ENCODE measurements around the gene S100A7.

The S100A7 gene

DNA sequence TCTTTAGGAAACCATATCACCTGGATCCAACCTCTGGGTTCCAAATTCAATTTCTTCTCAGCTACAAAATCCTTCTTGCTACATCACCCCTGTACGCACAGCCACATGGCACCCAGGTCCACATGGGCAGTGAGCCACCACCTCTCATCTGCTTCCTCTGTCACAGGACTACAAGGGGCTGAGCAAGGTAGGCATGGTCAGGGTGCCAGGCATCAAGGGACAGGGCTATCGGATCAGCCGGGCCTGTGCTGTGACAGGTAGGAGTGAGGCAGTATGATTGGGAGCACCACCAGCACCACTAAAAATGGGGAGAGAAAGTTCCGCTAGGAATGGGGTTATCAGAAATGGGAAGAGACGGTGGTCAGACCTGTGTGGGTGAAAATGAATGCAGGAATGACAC is 45.9 kb upstream of the S100A7 start:
- Mint-ChIP-seq H3K4me1 (peaks cover 28% of the 10 kb centered on the region), H3K27ac (no peak overlapping the region), H3K27me3 (ENCODE audit: low read depth, poor library complexity) (peaks cover 14% of the 10 kb centered on the region), H3K4me3 (no peak overlapping the region), H3K36me3 (ENCODE audit: low read depth) (no peaks in the 10 kb centered on the region), H3K9me3 (no peaks in the 10 kb centered on the region)
- TF ChIP-seq, protein P1, sequence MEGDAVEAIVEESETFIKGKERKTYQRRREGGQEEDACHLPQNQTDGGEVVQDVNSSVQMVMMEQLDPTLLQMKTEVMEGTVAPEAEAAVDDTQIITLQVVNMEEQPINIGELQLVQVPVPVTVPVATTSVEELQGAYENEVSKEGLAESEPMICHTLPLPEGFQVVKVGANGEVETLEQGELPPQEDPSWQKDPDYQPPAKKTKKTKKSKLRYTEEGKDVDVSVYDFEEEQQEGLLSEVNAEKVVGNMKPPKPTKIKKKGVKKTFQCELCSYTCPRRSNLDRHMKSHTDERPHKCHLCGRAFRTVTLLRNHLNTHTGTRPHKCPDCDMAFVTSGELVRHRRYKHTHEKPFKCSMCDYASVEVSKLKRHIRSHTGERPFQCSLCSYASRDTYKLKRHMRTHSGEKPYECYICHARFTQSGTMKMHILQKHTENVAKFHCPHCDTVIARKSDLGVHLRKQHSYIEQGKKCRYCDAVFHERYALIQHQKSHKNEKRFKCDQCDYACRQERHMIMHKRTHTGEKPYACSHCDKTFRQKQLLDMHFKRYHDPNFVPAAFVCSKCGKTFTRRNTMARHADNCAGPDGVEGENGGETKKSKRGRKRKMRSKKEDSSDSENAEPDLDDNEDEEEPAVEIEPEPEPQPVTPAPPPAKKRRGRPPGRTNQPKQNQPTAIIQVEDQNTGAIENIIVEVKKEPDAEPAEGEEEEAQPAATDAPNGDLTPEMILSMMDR (IDR thresholded peaks at IDR 0.05) = no peak
- DNase-seq = no peak

DNA sequence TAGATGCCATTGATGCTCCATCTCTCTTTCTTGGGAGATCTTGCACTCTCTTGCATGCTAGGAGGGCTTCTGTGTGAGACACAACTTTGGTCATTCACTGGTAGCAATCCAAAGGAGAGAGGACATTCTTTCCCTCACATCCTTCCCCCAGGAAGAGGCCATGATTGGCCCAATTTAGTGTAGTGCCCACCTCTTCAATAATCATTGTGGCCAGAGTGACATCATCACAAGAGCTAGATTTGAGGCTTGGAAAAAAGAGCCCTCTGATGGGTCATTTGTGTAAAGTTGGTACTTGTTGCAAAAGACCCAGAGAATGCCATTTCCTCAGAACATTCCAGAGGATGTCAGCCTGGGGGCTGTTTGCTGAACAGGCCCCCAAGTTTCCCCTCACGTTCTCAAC is 45.1 kb upstream of the S100A7 start:
- Mint-ChIP-seq H3K9me3 (no peaks in the 10 kb centered on the region), H3K27me3 (ENCODE audit: low read depth, poor library complexity) (peaks cover 17% of the 10 kb centered on the region), H3K4me1 (peaks cover 20% of the 10 kb centered on the region), H3K36me3 (ENCODE audit: low read depth) (no peaks in the 10 kb centered on the region), H3K4me3 (no peak overlapping the region), H3K27ac (no peak overlapping the region)
- DNase-seq = no peak
- TF ChIP-seq, protein P1 (IDR thresholded peaks at IDR 0.05) = no peak

DNA sequence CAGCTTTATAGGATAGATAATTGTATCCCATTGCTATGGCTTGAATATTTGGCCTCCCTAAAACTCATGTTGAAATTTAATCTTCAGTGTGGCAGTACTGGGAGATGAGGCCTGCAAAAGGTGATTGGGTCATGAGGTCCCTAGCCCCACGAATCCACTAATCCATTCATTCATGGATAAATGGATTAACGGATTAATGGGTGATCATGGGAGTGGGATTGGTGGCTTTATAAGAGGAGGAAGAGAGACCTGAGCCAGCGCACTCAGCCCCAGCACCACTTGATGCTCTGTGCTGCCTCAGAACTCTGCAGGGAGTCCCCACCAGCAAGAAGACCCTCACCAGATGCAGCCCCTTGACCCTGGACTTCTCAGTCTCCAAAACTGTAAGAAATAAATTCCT is 43.3 kb upstream of the S100A7 start:
- no peaks in the 10 kb centered on the region for H3K36me3 Mint-ChIP-seq (ENCODE audit: low read depth)
- TF ChIP-seq, protein P1 (IDR thresholded peaks at IDR 0.05) = no peak
- DNase-seq = no peak
- H3K27ac Mint-ChIP-seq = no peak overlapping the region
- no peak overlapping the region for H3K4me3 Mint-ChIP-seq
- no peaks in the 10 kb centered on the region for H3K9me3 Mint-ChIP-seq
- peaks cover 24% of the 10 kb centered on the region for H3K27me3 Mint-ChIP-seq (ENCODE audit: low read depth, poor library complexity)
- peaks cover 25% of the 10 kb centered on the region for H3K4me1 Mint-ChIP-seq

DNA sequence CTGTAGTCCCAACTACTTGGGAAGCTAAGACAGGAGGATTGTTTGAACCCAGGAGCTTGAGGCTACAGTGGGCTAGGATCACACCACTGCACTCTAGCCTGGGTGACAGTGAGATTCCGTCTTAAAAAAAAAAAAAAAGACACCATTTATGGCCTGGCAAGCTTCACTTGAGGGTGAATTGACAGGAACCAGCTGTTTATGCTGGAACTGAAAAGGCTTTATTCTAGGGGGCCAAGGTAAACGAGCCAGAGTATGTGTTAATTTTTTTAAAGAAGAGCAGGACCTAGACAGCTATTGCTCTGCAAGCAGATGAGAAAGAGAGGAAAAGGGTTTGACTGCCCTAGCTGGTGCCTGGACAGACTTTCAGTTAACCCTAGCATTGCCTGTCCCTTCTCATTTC is 38.3 kb upstream of the S100A7 start:
- TF ChIP-seq, protein P1 (IDR thresholded peaks at IDR 0.05) = no peak
- no peaks in the 10 kb centered on the region for H3K36me3 Mint-ChIP-seq (ENCODE audit: low read depth)
- DNase-seq = no peak
- H3K9me3 Mint-ChIP-seq = no peaks in the 10 kb centered on the region
- peaks cover 18% of the 10 kb centered on the region for H3K4me1 Mint-ChIP-seq
- no peak overlapping the region for H3K27ac Mint-ChIP-seq
- peaks cover 28% of the 10 kb centered on the region for H3K27me3 Mint-ChIP-seq (ENCODE audit: low read depth, poor library complexity)
- no peak overlapping the region for H3K4me3 Mint-ChIP-seq

DNA sequence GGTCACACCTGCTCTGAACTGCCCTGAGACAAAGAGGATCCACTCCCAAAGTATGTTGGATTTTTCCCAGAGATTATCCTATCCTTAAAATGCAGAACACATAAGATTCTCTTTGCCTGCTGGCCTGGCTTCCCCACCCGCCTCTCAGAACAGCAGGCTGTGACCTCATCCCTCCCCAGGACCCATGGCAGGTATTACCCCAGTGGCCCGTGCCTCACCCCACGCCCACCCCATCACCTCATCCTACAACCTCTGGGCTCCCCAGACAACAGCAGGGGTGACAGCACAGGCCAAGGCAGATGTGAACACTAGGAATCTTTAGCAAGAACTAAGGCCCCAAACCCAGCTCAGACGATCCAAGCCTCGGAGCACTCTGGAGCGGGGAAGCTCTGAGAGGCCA is 35.1 kb upstream of the S100A7 start:
- Mint-ChIP-seq H3K27ac (peak overlapping the region; percentile 84), H3K27me3 (ENCODE audit: low read depth, poor library complexity) (peaks cover 35% of the 10 kb centered on the region), H3K4me3 (peak overlapping the region; percentile 39), H3K9me3 (no peaks in the 10 kb centered on the region), H3K4me1 (peaks cover 28% of the 10 kb centered on the region), H3K36me3 (ENCODE audit: low read depth) (no peaks in the 10 kb centered on the region)
- TF ChIP-seq, protein P1 (IDR thresholded peaks at IDR 0.05) = no peak
- DNase-seq = no peak

DNA sequence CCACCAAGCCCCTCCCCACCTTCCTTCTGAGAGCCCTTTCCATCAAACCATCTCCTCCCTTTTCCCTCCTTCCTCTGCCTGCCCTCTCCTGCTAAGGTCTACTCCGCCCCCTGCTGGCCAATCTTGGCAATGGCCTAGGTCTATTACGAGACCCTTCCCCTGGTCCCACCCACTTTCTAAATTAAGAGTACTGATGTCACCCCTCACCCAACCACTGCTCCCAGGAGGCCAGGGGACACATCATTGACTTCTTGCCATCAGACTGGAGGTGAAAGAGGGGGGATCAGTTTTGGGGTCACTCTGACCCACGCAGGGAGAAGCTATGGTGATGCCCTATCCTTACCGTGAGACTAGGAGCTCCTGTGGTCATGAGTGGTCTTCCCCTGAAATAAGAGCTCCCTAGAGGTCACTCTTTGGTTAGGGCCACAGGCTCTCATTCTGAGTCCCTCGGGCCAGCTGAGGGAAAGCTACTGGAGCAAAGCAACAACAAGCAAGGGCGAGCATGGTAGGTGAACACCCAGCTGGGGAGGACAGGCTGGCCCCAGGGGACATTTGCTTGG is 34.6 kb upstream of the S100A7 start:
- Mint-ChIP-seq H3K36me3 (ENCODE audit: low read depth) (no peaks in the 10 kb centered on the region), H3K27ac (no peak overlapping the region), H3K4me1 (peaks cover 32% of the 10 kb centered on the region), H3K9me3 (no peaks in the 10 kb centered on the region), H3K4me3 (no peak overlapping the region), H3K27me3 (ENCODE audit: low read depth, poor library complexity) (peaks cover 32% of the 10 kb centered on the region)
- TF ChIP-seq, protein P1 (IDR thresholded peaks at IDR 0.05) = peak; percentile 87
- peak; percentile 98 for DNase-seq

All from nephron progenitor cell (in vitro differentiated cells).